GM23338 (cell line): Measurements from ENCODE around the gene ULK3. TPM values are rescaled to one million over a fixed set of nuclear protein-coding genes. Genes with fewer than 3 reads are reported as not detected.

Source experiments
- ATAC-seq: fragments of 200-7000 bp; cut with Tn5 transposase; 3 replicates; pipeline ENCODE4 v1.9.1; 2020
- DNase-seq: peaks from one replicate; pipeline ENCODE4 v3.0.0-alpha.2; 2015; ENCODE audit warnings: low spot score
- H2AFZ ChIP-seq: fragments of 200-600 bp; sonication (generic); 2 replicates; pipeline ENCODE4 v1.8.0; 2016; ENCODE audit warnings: antibody characterized with exemption, mild to moderate bottlenecking, moderate library complexity
- H3F3A ChIP-seq: fragments of 200-600 bp; sonication (generic); replicated peaks from 2 replicates; pipeline ENCODE4 v1.8.0; 2017; ENCODE audit warnings: antibody characterized with exemption, mixed run types, low read depth
- H3K27ac ChIP-seq: fragments of 200-600 bp; sonication (generic); 2 replicates; pipeline ENCODE4 v1.6.1; 2016; ENCODE audit warnings: low read depth
- H3K27me3 ChIP-seq: fragments of 200-600 bp; sonication (generic); 2 replicates; pipeline ENCODE4 v1.8.0; 2016; ENCODE audit warnings: mild to moderate bottlenecking, mixed run types, moderate library complexity; ENCODE audit not compliant: insufficient read depth
- H3K36me3 ChIP-seq: fragments of 200-600 bp; sonication (generic); 2 replicates; pipeline ENCODE4 v1.8.0; 2016; ENCODE audit warnings: mild to moderate bottlenecking; ENCODE audit not compliant: insufficient read depth
- H3K4me1 ChIP-seq: fragments of 200-600 bp; sonication (generic); 2 replicates; pipeline ENCODE4 v1.8.0; 2016; ENCODE audit warnings: mild to moderate bottlenecking, moderate library complexity; ENCODE audit not compliant: insufficient read depth
- H3K4me2 ChIP-seq: fragments of 200-600 bp; sonication (generic); 2 replicates; pipeline ENCODE4 v1.7.1; 2017; ENCODE audit warnings: mixed run types
- H3K4me3 ChIP-seq: fragments of 200-600 bp; sonication (generic); 2 replicates; pipeline ENCODE4 v1.6.1; 2016; ENCODE audit warnings: mixed run types
- H3K79me2 ChIP-seq: fragments of 200-600 bp; sonication (generic); replicated peaks from 2 replicates; pipeline ENCODE4 v1.8.0; 2017; ENCODE audit warnings: mild to moderate bottlenecking; ENCODE audit not compliant: insufficient read depth
- H3K9me2 ChIP-seq: fragments of 200-600 bp; sonication (generic); 2 replicates; pipeline ENCODE4 v1.8.0; 2017; ENCODE audit not compliant: insufficient read depth
- H4K20me1 ChIP-seq: fragments of 200-600 bp; sonication (generic); replicated peaks from 2 replicates; pipeline ENCODE4 v1.8.0; 2017; ENCODE audit warnings: mild to moderate bottlenecking; ENCODE audit not compliant: insufficient read depth
- H3K27ac Mint-ChIP-seq: 2 replicates; pipeline ENCODE4 v1.8.0; 2020; ENCODE audit warnings: inconsistent platforms, mild to moderate bottlenecking, moderate library complexity, mixed read lengths
- H3K27me3 Mint-ChIP-seq: 3 replicates; pipeline ENCODE4 v1.8.0; 2022; ENCODE audit warnings: low read depth, mild to moderate bottlenecking, moderate library complexity, mixed read lengths, inconsistent platforms; ENCODE audit not compliant: insufficient read depth, poor library complexity
- H3K36me3 Mint-ChIP-seq: 3 replicates; pipeline ENCODE4 v1.8.0; 2021; ENCODE audit warnings: low read depth, mild to moderate bottlenecking, inconsistent platforms, moderate library complexity, mixed read lengths
- H3K4me1 Mint-ChIP-seq: 3 replicates; pipeline ENCODE4 v1.8.0; 2020; ENCODE audit warnings: mild to moderate bottlenecking, inconsistent platforms, mixed read lengths
- H3K4me3 Mint-ChIP-seq: 3 replicates; pipeline ENCODE4 v1.8.0; 2021; ENCODE audit warnings: moderate library complexity, mild to moderate bottlenecking, inconsistent platforms, mixed read lengths
- H3K9me3 Mint-ChIP-seq: 3 replicates; pipeline ENCODE4 v1.8.0; 2020; ENCODE audit warnings: moderate library complexity, mild to moderate bottlenecking, inconsistent platforms, mixed read lengths
- CREB1 ChIP-seq: fragments of 250-450 bp; sonication (Bioruptor Pico); IDR thresholded peaks from 2 replicates; pipeline ENCODE4 v1.5.0; 2020; ENCODE audit warnings: low read depth, mild to moderate bottlenecking, moderate library complexity
- CTCF ChIP-seq, 2 experiments: fragments of 200-600 bp in 1 of 2; sonication (generic) in 1 of 2; conservative IDR thresholded peaks; 2 replicates each; pipeline versions ENCODE4 v1.5.1 to v1.6.1; 2016 to 2017; ENCODE audit warnings: antibody characterized with exemption in 2 of 2, low read depth in 2 of 2, mild to moderate bottlenecking in 2 of 2, moderate library complexity in 1 of 2
- ETS1 ChIP-seq: IDR thresholded peaks from 2 replicates; pipeline ENCODE4 v1.6.1; 2016; ENCODE audit warnings: antibody characterized with exemption
- EZH2 ChIP-seq: fragments of 200-600 bp; sonication (generic); IDR thresholded peaks from one replicate; pipeline ENCODE4 v1.8.0; 2017; ENCODE audit warnings: antibody characterized with exemption, mild to moderate bottlenecking, low read depth; ENCODE audit not compliant: unreplicated experiment
- EZH2phosphoT487 ChIP-seq: fragments of 200-600 bp; sonication (generic); IDR thresholded peaks from one replicate; pipeline ENCODE4 v1.8.1; 2018; ENCODE audit warnings: antibody characterized with exemption; ENCODE audit not compliant: unreplicated experiment
- JUNB ChIP-seq: IDR thresholded peaks from one replicate; pipeline ENCODE4 v1.6.1; 2016; ENCODE audit warnings: antibody characterized with exemption; ENCODE audit not compliant: unreplicated experiment
- NANOG ChIP-seq: IDR thresholded peaks from 2 replicates; pipeline ENCODE4 v1.6.1; 2016; ENCODE audit warnings: antibody characterized with exemption, borderline replicate concordance
- POLR2AphosphoS5 ChIP-seq: IDR thresholded peaks from 2 replicates; pipeline ENCODE4 v1.6.1; 2016; ENCODE audit warnings: antibody characterized with exemption, low read depth
- REST ChIP-seq: IDR thresholded peaks from one replicate; pipeline ENCODE4 v1.6.1; 2018; ENCODE audit warnings: antibody characterized with exemption; ENCODE audit not compliant: unreplicated experiment
- STAT1 ChIP-seq: IDR thresholded peaks from one replicate; pipeline ENCODE4 v1.6.1; 2016; ENCODE audit warnings: antibody characterized with exemption; ENCODE audit not compliant: unreplicated experiment
- ZNF114 ChIP-seq: fragments of 250-450 bp; sonication (Bioruptor Pico); IDR thresholded peaks from 2 replicates; pipeline ENCODE4 v1.5.0; 2020; ENCODE audit warnings: mild to moderate bottlenecking, moderate library complexity
- ZNF331 ChIP-seq: fragments of 250-450 bp; sonication (Bioruptor Pico); IDR thresholded peaks from 2 replicates; pipeline ENCODE4 v1.5.0; 2020; ENCODE audit warnings: low read depth, mild to moderate bottlenecking, moderate library complexity
- ZNF462 ChIP-seq: fragments of 250-450 bp; sonication (Bioruptor Pico); IDR thresholded peaks from 2 replicates; pipeline ENCODE4 v1.5.0; 2020; ENCODE audit warnings: mild to moderate bottlenecking, moderate library complexity
- polyA plus RNA-seq: library from polyadenylated mRNA; unstranded; fragments of >200 nt; fragmentation: Nextera tagmentation; extraction: Ambion mirVana; gene quantifications from 2 replicates; pipeline ENCODE4 v1.2.1, GENCODE V29; 2016
- total RNA-seq: library from RNA; depleted of rRNA; stranded (reverse); fragments of >200 nt; shearing (Covaris generic); gene quantifications from 2 replicates; pipeline ENCODE4 v1.2.3, GENCODE V29; 2014

ULK3 gene
- total and polyA plus RNA-seq, 2 experiments from 2014 or later, result 20.3 to 35.4 TPM

GRCh38 chr15:74833376-74834107 is 9.4 kb downstream of the ULK3 start:
- Histone ChIP-seq H3K27ac (no peak overlapping the region), H3K9me2 (no peaks in the 10 kb centered on the region), H3F3A (peaks cover 4% of the 10 kb centered on the region; the same call in 1 of the 2 replicates), H2AFZ (no peak overlapping the region), H3K79me2 (no peaks in the 10 kb centered on the region), H3K27me3 (no peaks in the 10 kb centered on the region), H3K4me1 (no peaks in the 10 kb centered on the region), H3K4me2 (no peak overlapping the region), H4K20me1 (no peaks in the 10 kb centered on the region), H3K36me3 (no peaks in the 10 kb centered on the region), H3K4me3 (no peak overlapping the region)
- peaks cover 16% of the 10 kb centered on the region for H3K27me3 Mint-ChIP-seq
- TF ChIP-seq JUNB (no peak), EZH2 (no peak), POLR2AphosphoS5 (no peak), ZNF331 (no peak), CREB1 (CRISPR knock-in tag) (no peak), EZH2phosphoT487 (no peak), ZNF462 (CRISPR knock-in tag) (no peak), REST (no peak), ZNF114 (CRISPR knock-in tag) (no peak), NANOG (no peak), STAT1 (no peak), ETS1 (no peak), CTCF (conservative IDR thresholded peaks at IDR 0.05; ENCODE audit: low read depth in 2 of 2) (no peak)
- peaks cover 19% of the 10 kb centered on the region for H3K4me1 Mint-ChIP-seq
- DNase-seq (no peak), ATAC-seq (no peak)
- H3K27ac Mint-ChIP-seq, result no peak overlapping the region
- H3K4me3 Mint-ChIP-seq, result no peak overlapping the region
- H3K9me3 Mint-ChIP-seq, result no peaks in the 10 kb centered on the region; the same call in 2 of the 3 replicates
- H3K36me3 Mint-ChIP-seq, result peaks cover 7% of the 10 kb centered on the region
